ENCODE results near the gene ACTRT2. TPM values are rescaled to one million over a fixed set of nuclear protein-coding genes. Genes with fewer than 3 reads are reported as not detected.

ACTRT2 gene
- polyA plus RNA-seq, result not detected
- long read RNA-seq, donor 1, result 0 reads
- long read RNA-seq, donor 2, result 0 reads
- long read RNA-seq, donor 3, result 0 reads
- long read RNA-seq, donor 4, result 0 reads
- long read RNA-seq, donor 5, result 0 reads
- long read RNA-seq, donor 6, result 0 reads
- long read RNA-seq, donor 7, result 0 reads
- long read RNA-seq, donor 8, result 0 reads
- long read RNA-seq, donor 9, result 0 reads
- long read RNA-seq, donor 10, result 0 reads
- long read RNA-seq, donor 11, result 0 reads

GRCh38 chr1:3021233-3021671, at the start of gene ACTRT2:
Gene ACTRT2 (plus strand): TSS chr1:3021467. CDS start chr1:3021687, 220 bp downstream.
- WGBS (ENCODE audit: insufficient coverage, low lambda C conversion rate), result no CpG with 5 or more reads among the region's 8 CpGs
- Histone ChIP-seq H3K4me1 (ENCODE audit: control insufficient read depth, insufficient read depth, low read length) (peaks cover 9% of the 10 kb centered on the region), H3K27me3 (ENCODE audit: control insufficient read depth, insufficient read depth, low read length) (peaks cover 2% of the 10 kb centered on the region), H3K27ac (ENCODE audit: low read length) (no peak within 1 kb of the TSS), H3K36me3 (ENCODE audit: control insufficient read depth, insufficient read depth, low read length) (no peaks in the 10 kb centered on the region), H3K4me3 (ENCODE audit: low read length) (no peak within 1 kb of the TSS), H3K9me3 (ENCODE audit: control insufficient read depth, low read depth, low read length) (peaks cover 9% of the 10 kb centered on the region)
- DNase-seq, result peak in 1 of 2 donors; percentile 32

GRCh38 chr1:2971609-2972008, 49.7 kb upstream of the ACTRT2 start:
- H3K4me1 ChIP-seq (ENCODE audit: control insufficient read depth, insufficient read depth, low read length), result peaks cover 8% of the 10 kb centered on the region
- H3K27me3 ChIP-seq (ENCODE audit: control insufficient read depth, insufficient read depth, low read length), result no peaks in the 10 kb centered on the region

GRCh38 chr1:2972011-2972878, 49.0 kb upstream of the ACTRT2 start:
- H3K27me3 ChIP-seq (ENCODE audit: control insufficient read depth, insufficient read depth, low read length), result no peaks in the 10 kb centered on the region
- no CpG with 5 or more reads among the region's 27 CpGs for WGBS (ENCODE audit: insufficient coverage, low lambda C conversion rate)
- no peaks in the 10 kb centered on the region for H3K36me3 ChIP-seq (ENCODE audit: control insufficient read depth, insufficient read depth, low read length)
- no peak overlapping the region for H3K27ac ChIP-seq (ENCODE audit: low read length)
- no peak overlapping the region for H3K4me3 ChIP-seq (ENCODE audit: low read length)
- H3K4me1 ChIP-seq (ENCODE audit: control insufficient read depth, insufficient read depth, low read length), result peaks cover 8% of the 10 kb centered on the region
- H3K9me3 ChIP-seq (ENCODE audit: control insufficient read depth, low read depth, low read length), result no peaks in the 10 kb centered on the region
- DNase-seq, result no peak

More at GRCh38 chr1:2971609-2972008, 49.7 kb upstream of the ACTRT2 start:
- H3K9me3 ChIP-seq (ENCODE audit: control insufficient read depth, low read depth, low read length), result no peaks in the 10 kb centered on the region
- no peak overlapping the region for H3K27ac ChIP-seq (ENCODE audit: low read length)
- no peak overlapping the region for H3K4me3 ChIP-seq (ENCODE audit: low read length)
- DNase-seq, result no peak
- H3K36me3 ChIP-seq (ENCODE audit: control insufficient read depth, insufficient read depth, low read length), result no peaks in the 10 kb centered on the region
- no CpG with 5 or more reads among the region's 9 CpGs for WGBS (ENCODE audit: insufficient coverage, low lambda C conversion rate)

GRCh38 chr1:2972879-2973575, 48.2 kb upstream of the ACTRT2 start:
- peaks cover 8% of the 10 kb centered on the region for H3K4me1 ChIP-seq (ENCODE audit: control insufficient read depth, insufficient read depth, low read length)
- no CpG with 5 or more reads among the region's 14 CpGs for WGBS (ENCODE audit: insufficient coverage, low lambda C conversion rate)
- no peaks in the 10 kb centered on the region for H3K27me3 ChIP-seq (ENCODE audit: control insufficient read depth, insufficient read depth, low read length)
- H3K36me3 ChIP-seq (ENCODE audit: control insufficient read depth, insufficient read depth, low read length), result no peaks in the 10 kb centered on the region
- H3K9me3 ChIP-seq (ENCODE audit: control insufficient read depth, low read depth, low read length), result no peaks in the 10 kb centered on the region
- no peak for DNase-seq
- H3K4me3 ChIP-seq (ENCODE audit: low read length), result no peak overlapping the region
- no peak overlapping the region for H3K27ac ChIP-seq (ENCODE audit: low read length)

- Histone ChIP-seq H3K27ac (ENCODE audit: low read length) (no peak overlapping the region), H3K9me3 (ENCODE audit: control insufficient read depth, low read depth, low read length) (no peaks in the 10 kb centered on the region), H3K4me3 (ENCODE audit: low read length) (no peak overlapping the region), H3K4me1 (ENCODE audit: control insufficient read depth, insufficient read depth, low read length) (peaks cover under 1% of the 10 kb centered on the region), H3K27me3 (ENCODE audit: control insufficient read depth, insufficient read depth, low read length) (no peaks in the 10 kb centered on the region), H3K36me3 (ENCODE audit: control insufficient read depth, insufficient read depth, low read length) (no peaks in the 10 kb centered on the region)
- WGBS (ENCODE audit: insufficient coverage, low lambda C conversion rate), result no CpG with 5 or more reads among the region's 18 CpGs
- DNase-seq, result no peak
Observed at GRCh38 chr1:2973601-2974593, 47.4 kb upstream of the ACTRT2 start.

GRCh38 chr1:2974701-2975301, 46.5 kb upstream of the ACTRT2 start:
- Histone ChIP-seq H3K27me3 (ENCODE audit: control insufficient read depth, insufficient read depth, low read length) (no peaks in the 10 kb centered on the region), H3K9me3 (ENCODE audit: control insufficient read depth, low read depth, low read length) (no peaks in the 10 kb centered on the region), H3K27ac (ENCODE audit: low read length) (no peak overlapping the region), H3K36me3 (ENCODE audit: control insufficient read depth, insufficient read depth, low read length) (no peaks in the 10 kb centered on the region), H3K4me3 (ENCODE audit: low read length) (no peak overlapping the region), H3K4me1 (ENCODE audit: control insufficient read depth, insufficient read depth, low read length) (no peaks in the 10 kb centered on the region)
- DNase-seq, result no peak
- WGBS (ENCODE audit: insufficient coverage, low lambda C conversion rate), result no CpG with 5 or more reads among the region's 18 CpGs

GRCh38 chr1:2975466-2976179, 45.6 kb upstream of the ACTRT2 start:
- Histone ChIP-seq H3K4me1 (ENCODE audit: control insufficient read depth, insufficient read depth, low read length) (no peaks in the 10 kb centered on the region), H3K9me3 (ENCODE audit: control insufficient read depth, low read depth, low read length) (no peaks in the 10 kb centered on the region), H3K36me3 (ENCODE audit: control insufficient read depth, insufficient read depth, low read length) (no peaks in the 10 kb centered on the region), H3K4me3 (ENCODE audit: low read length) (no peak overlapping the region), H3K27ac (ENCODE audit: low read length) (no peak overlapping the region), H3K27me3 (ENCODE audit: control insufficient read depth, insufficient read depth, low read length) (no peaks in the 10 kb centered on the region)
- no peak for DNase-seq
- whole genome bisulfite sequencing (ENCODE audit: insufficient coverage, low lambda C conversion rate), result no CpG with 5 or more reads among the region's 19 CpGs

- Histone ChIP-seq H3K4me3 (ENCODE audit: low read length) (no peak overlapping the region), H3K36me3 (ENCODE audit: control insufficient read depth, insufficient read depth, low read length) (no peaks in the 10 kb centered on the region), H3K9me3 (ENCODE audit: control insufficient read depth, low read depth, low read length) (no peaks in the 10 kb centered on the region), H3K4me1 (ENCODE audit: control insufficient read depth, insufficient read depth, low read length) (no peaks in the 10 kb centered on the region), H3K27ac (ENCODE audit: low read length) (no peak overlapping the region), H3K27me3 (ENCODE audit: control insufficient read depth, insufficient read depth, low read length) (no peaks in the 10 kb centered on the region)
- DNase-seq, result no peak
- no CpG with 5 or more reads among the region's 6 CpGs for WGBS (ENCODE audit: insufficient coverage, low lambda C conversion rate)
Observed at GRCh38 chr1:2976180-2976562, 45.1 kb upstream of the ACTRT2 start.

All from large intestine (tissue), 12 donors.